PFSK-1 (cell line): Measurements from ENCODE around the gene STX3.

Source experiments
- FOXP2 ChIP-seq: optimal IDR thresholded peaks from 2 replicates; pipeline ENCODE3; 2011; ENCODE audit warnings: borderline replicate concordance, control low read depth, inconsistent platforms; ENCODE audit not compliant: insufficient read depth; ENCODE audit errors: extremely low read length, extremely low read depth
- POLR2AphosphoS5 ChIP-seq: IDR thresholded peaks from 2 replicates; pipeline ENCODE4 v1.6.1; 2012; ENCODE audit warnings: low read depth, mild to moderate bottlenecking, control low read depth, low read length, moderate library complexity
- SIN3A ChIP-seq: IDR thresholded peaks from 2 replicates; pipeline ENCODE4 v1.6.1; 2012; ENCODE audit warnings: mild to moderate bottlenecking, low read length, moderate library complexity, borderline replicate concordance; ENCODE audit not compliant: insufficient read depth
- TAF1 ChIP-seq: IDR thresholded peaks from 2 replicates; pipeline ENCODE4 v1.6.1; 2012; ENCODE audit warnings: low read length, control low read depth, borderline replicate concordance; ENCODE audit not compliant: insufficient read depth
- TF ChIP-seq, protein P1 (sequence below), 2 experiments: IDR thresholded peaks; 2 replicates each; pipeline versions ENCODE4 v1.6.1 to v1.8.0; 2011 to 2012; ENCODE audit warnings: low read depth in 2 of 2, low read length in 2 of 2, control low read depth in 1 of 2, inconsistent platforms in 1 of 2, mild to moderate bottlenecking in 1 of 2, moderate library complexity in 1 of 2; ENCODE audit not compliant: insufficient read depth in 1 of 2

STX3 gene

DNA sequence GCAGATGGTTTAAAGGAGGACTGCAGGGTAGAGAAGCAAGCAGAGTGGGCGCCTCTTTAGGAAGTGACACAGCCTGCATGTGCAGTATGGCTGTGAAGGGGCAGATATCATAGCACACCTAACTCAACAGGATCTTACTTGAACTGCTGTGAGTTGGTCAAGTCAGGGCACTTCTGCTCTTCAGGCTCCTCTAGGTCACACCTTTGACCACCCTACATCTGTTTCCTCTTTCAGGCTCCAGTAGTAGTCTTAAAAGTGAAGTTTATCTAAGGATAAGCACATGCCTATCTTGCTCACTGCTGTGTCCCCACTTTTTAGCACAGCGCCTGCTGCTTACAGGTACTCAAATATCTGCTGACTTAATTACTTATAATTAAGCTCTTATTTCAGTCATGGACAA lies 48.9 kb downstream of the STX3 start:
- TF ChIP-seq POLR2AphosphoS5 (no peak), SIN3A (no peak), TAF1 (no peak), FOXP2 (no peak)
- TF ChIP-seq, protein P1, sequence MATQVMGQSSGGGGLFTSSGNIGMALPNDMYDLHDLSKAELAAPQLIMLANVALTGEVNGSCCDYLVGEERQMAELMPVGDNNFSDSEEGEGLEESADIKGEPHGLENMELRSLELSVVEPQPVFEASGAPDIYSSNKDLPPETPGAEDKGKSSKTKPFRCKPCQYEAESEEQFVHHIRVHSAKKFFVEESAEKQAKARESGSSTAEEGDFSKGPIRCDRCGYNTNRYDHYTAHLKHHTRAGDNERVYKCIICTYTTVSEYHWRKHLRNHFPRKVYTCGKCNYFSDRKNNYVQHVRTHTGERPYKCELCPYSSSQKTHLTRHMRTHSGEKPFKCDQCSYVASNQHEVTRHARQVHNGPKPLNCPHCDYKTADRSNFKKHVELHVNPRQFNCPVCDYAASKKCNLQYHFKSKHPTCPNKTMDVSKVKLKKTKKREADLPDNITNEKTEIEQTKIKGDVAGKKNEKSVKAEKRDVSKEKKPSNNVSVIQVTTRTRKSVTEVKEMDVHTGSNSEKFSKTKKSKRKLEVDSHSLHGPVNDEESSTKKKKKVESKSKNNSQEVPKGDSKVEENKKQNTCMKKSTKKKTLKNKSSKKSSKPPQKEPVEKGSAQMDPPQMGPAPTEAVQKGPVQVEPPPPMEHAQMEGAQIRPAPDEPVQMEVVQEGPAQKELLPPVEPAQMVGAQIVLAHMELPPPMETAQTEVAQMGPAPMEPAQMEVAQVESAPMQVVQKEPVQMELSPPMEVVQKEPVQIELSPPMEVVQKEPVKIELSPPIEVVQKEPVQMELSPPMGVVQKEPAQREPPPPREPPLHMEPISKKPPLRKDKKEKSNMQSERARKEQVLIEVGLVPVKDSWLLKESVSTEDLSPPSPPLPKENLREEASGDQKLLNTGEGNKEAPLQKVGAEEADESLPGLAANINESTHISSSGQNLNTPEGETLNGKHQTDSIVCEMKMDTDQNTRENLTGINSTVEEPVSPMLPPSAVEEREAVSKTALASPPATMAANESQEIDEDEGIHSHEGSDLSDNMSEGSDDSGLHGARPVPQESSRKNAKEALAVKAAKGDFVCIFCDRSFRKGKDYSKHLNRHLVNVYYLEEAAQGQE (IDR thresholded peaks at IDR 0.05; ENCODE audit: insufficient read depth in 1 of 2, low read depth in 2 of 2, low read length in 2 of 2) = no peak

DNA sequence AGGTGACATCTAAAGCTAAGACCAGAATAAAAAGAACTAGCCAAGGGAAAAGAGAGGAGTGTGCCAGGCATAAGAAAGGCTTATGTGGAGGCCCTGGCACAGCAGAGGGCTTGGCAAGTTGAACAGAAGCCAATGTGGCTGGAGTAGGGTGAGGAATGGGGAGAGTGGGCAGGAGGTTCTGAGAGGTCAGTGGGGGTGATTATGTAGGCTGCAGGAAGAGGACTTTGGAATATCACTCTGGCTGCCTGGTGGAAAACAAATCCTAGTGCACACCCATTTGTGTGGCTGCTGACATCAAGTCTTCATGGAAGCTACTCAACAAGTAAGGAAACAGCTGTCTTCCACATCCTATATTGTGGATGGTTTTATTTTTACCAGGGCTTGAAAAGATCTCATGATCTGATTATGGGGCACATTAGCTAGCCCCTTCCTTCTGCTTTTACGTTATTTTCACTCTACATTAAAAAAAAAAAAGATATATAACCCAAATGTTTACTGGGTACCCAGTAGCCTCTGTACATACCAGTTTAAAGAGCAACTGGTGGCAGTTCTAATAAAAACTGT lies 52.0 kb downstream of the STX3 start:
- TF ChIP-seq SIN3A (no peak), FOXP2 (no peak), TAF1 (no peak), POLR2AphosphoS5 (no peak)
- TF ChIP-seq, protein P1 (IDR thresholded peaks at IDR 0.05; ENCODE audit: insufficient read depth in 1 of 2, low read depth in 2 of 2, low read length in 2 of 2) = no peak

DNA sequence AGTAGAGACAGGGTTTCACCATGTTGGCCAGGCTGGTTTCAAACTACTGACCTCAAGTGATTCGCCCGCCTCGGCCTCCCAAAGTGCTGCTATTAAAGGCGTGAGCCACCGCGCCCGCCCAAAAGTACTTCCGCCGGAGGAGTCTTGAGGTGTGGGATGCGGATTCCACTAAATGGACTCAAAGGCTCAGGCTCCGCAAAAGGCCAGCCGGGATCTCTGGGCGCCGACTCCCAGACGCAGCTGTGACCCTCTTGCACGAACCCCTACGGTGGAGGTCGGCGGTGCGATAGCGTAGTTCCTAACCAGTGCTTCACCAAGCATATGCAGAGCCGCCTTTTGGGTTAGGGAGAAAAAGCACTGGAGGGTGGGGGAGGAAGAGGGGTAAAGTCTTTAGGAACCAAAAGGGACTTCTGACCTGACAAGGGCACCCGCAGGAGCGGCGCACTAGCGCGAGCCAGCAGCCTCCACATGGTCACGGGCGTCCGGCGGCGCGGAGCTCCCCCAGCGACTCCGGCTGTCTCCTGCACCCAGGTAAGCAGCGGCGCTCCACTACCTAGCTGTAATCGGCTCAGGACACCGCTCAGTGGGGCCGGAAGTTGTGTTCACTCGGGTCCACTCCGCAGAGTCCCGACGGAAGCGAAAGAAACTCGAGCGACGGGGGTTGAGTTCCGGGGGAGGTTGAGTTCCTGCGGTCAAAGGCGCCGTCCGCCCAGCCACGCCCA lies 55.2 kb downstream of the STX3 start, which contains the start of gene MRPL16:
TSS of gene MRPL16 (minus strand) at position 590 of the 722 bp plus-strand sequence. CDS start at position 470, 120 bp downstream.
- TF ChIP-seq SIN3A = peak; percentile 78; the same call in 1 of the 2 replicates
- TF ChIP-seq, protein P1 (IDR thresholded peaks at IDR 0.05; ENCODE audit: insufficient read depth in 1 of 2, low read depth in 2 of 2, low read length in 2 of 2) = peak in 1 of 2 experiments; percentile 78; a peak in 2 of 4 replicates
- peak; percentile 99 for TF ChIP-seq TAF1
- TF ChIP-seq FOXP2 = peak; percentile 64
- peak; percentile 93 for TF ChIP-seq POLR2AphosphoS5

DNA sequence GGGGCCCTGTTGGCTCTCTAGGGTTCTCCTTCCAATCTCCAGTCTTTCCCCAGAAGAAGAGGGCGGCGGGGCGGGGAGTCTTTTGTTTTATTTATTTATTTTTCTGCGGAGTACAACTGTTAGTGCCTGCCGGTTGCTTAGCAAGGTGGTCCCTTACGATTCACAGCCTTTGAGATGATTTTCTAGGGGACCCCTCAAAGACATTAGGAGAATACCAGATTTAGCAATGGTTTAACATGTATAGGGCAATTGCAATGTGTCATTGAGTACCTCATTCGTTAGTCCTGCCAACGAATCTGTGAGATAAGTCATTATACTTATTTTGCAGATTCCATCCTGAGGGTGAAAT lies 55.7 kb downstream of the STX3 start:
- TF ChIP-seq POLR2AphosphoS5 (no peak; the same call in 1 of the 2 replicates), FOXP2 (no peak), SIN3A (no peak), TAF1 (no peak)
- TF ChIP-seq, protein P1 (IDR thresholded peaks at IDR 0.05; ENCODE audit: insufficient read depth in 1 of 2, low read depth in 2 of 2, low read length in 2 of 2) = no peak
